Upper lobe of left lung (tissue), 6 donors: ENCODE data around the gene CDH13. TPM values are rescaled to one million over a fixed set of nuclear protein-coding genes. Genes with fewer than 3 reads are reported as not detected.

Experiments
- ATAC-seq, 2 donors: fragments of 200-7000 bp; cut with Tn5 transposase; one replicate each; pipeline ENCODE4 v1.9.1; 2022; ENCODE audit warnings: mild to moderate bottlenecking in 2 of 2, moderate library complexity in 2 of 2; ENCODE audit not compliant: low FRiP score in 2 of 2
- DNase-seq, 2 donors: peaks; one replicate each; pipeline ENCODE4 v3.0.0-alpha.2; 2019 to 2020
- H3K27ac ChIP-seq, 4 donors: fragments of 200-600 bp; sonication (generic); one replicate each; pipeline ENCODE4 v1.5.1; 2016 to 2019
- H3K27me3 ChIP-seq, 4 donors: fragments of 200-600 bp; sonication (generic); one replicate each; pipeline ENCODE4 v1.5.1; 2017 to 2019
- H3K36me3 ChIP-seq, 4 donors: fragments of 200-600 bp; sonication (generic); one replicate each; pipeline ENCODE4 v1.5.1; 2016 to 2019
- H3K4me1 ChIP-seq, 4 donors: fragments of 200-600 bp; sonication (generic); one replicate each; pipeline ENCODE4 v1.5.1; 2018 to 2019
- H3K4me3 ChIP-seq, 4 donors: fragments of 200-600 bp; sonication (generic); one replicate each; pipeline ENCODE4 v1.5.1; 2017 to 2019; ENCODE audit warnings: mild to moderate bottlenecking in 2 of 4, moderate library complexity in 1 of 4
- H3K9me3 ChIP-seq, 4 donors: fragments of 200-600 bp; sonication (generic); one replicate each; pipeline ENCODE4 v1.5.1; 2018 to 2019
- EP300 ChIP-seq, 4 donors: sonication (generic); formaldehyde crosslinking; IDR thresholded peaks; one replicate each; pipeline ENCODE4 v1.5.1; 2017; ENCODE audit warnings: antibody characterized with exemption in 4 of 4, control low read depth in 2 of 4
- POLR2A ChIP-seq, 4 donors: fragments of 450-650 bp; IDR thresholded peaks; one replicate each; pipeline ENCODE4 v1.5.1; 2016 to 2017; ENCODE audit warnings: antibody characterized with exemption in 4 of 4, mild to moderate bottlenecking in 2 of 4
- POLR2AphosphoS5 ChIP-seq, 2 donors: sonication (generic); formaldehyde crosslinking; IDR thresholded peaks; one replicate each; pipeline ENCODE4 v1.5.1; 2017; ENCODE audit warnings: antibody characterized with exemption in 2 of 2
- WGBS, 2 donors: methylation state at CpG; one replicate each; pipeline ENCODE4 v1.1.5; 2017 to 2018; 5-methylcytosine and 5-hydroxymethylcytosine counted together
- total RNA-seq, 6 donors: library from RNA; depleted of rRNA in 4 of 6; stranded (reverse); fragments of >200 nt in 4 of 6; gene quantifications; one replicate each; pipeline versions ENCODE4 v1.1.0 to v1.2.1, GENCODE V29; 2016 to 2021
- TF ChIP-seq, protein P1 (sequence below), 6 experiments: fragments of 450-650 bp in 4 of 6; fragments of 200-600 bp in 2 of 6; sonication (generic) in 2 of 6; IDR thresholded peaks; one replicate each; pipeline ENCODE4 v1.5.1; 2016 to 2019; ENCODE audit warnings: antibody characterized with exemption in 6 of 6
- donor health status: DM: no; HTN: no; CAD: no; lungs with moderate emphysema.
- donor health status: DM: no; HTN: yes; CAD: no; lungs with severe emphysema.

CDH13 gene
- total RNA-seq, 6 donors from 2014 or later: 11.3 to 39.8 (median 19.9) TPM

DNA sequence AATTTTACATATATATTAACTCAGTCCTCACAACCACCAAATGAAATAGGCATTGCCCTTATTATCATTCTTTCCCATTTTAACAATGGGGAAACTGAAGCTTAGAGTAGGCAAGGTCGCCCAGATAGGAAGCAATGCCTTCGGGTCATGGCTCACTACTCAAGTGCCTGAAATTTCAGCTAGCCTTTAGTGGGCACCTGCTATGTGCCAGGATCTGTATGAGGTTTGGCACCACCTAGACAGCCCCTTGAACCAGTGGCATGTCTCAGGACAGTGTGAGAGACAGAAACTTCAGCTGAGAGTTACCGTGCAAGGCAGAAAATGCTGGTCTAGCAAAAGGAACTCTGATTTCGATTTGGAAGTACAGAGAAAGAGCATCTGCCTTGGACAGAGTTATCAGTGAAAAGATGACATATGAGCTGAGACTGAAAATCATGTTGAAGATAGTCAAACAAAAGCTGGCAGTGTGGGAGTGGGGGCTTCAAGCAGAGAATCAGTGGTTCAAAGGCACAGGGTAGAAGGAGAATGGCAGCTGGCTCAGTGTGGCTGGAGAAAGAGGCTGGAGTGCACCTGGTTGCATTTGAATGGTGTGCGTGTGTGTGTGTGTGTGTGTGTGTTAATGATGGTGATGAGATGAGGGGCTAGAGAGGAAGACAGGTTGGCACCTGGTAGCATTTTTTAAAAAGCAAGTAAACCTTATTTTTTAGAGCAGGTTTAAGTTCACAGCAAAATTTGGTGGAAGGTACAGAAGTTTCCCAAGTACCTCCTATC lies 29.1 kb downstream of the CDH13 start:
- TF ChIP-seq POLR2A (IDR thresholded peaks at IDR 0.05) (no peak), EP300 (IDR thresholded peaks at IDR 0.05) (no peak), POLR2AphosphoS5 (IDR thresholded peaks at IDR 0.05) (no peak)
- TF ChIP-seq, protein P1, sequence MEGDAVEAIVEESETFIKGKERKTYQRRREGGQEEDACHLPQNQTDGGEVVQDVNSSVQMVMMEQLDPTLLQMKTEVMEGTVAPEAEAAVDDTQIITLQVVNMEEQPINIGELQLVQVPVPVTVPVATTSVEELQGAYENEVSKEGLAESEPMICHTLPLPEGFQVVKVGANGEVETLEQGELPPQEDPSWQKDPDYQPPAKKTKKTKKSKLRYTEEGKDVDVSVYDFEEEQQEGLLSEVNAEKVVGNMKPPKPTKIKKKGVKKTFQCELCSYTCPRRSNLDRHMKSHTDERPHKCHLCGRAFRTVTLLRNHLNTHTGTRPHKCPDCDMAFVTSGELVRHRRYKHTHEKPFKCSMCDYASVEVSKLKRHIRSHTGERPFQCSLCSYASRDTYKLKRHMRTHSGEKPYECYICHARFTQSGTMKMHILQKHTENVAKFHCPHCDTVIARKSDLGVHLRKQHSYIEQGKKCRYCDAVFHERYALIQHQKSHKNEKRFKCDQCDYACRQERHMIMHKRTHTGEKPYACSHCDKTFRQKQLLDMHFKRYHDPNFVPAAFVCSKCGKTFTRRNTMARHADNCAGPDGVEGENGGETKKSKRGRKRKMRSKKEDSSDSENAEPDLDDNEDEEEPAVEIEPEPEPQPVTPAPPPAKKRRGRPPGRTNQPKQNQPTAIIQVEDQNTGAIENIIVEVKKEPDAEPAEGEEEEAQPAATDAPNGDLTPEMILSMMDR (IDR thresholded peaks at IDR 0.05): no peak
- 75 to 76% methylated on average over 5 of the region's 5 CpGs for WGBS, 2 donors

DNA sequence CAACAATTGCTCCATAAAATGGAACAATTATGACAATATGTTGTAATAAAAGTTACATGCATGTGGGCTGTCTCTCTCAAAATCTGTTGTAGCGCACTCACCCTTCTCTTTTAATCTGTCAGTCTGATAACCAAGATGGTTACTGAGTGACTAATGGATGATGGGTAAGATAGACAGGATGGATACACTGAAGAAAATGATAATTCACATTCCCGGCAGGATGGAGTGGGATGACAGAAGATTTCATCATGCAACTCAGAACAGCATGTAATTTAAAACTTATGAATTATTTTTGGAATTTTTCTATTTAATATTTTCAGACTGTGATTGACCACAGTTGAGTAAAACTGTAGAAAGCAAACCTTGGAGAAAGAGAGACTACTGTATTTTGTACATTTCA lies 30.5 kb downstream of the CDH13 start:
- TF ChIP-seq POLR2AphosphoS5 (IDR thresholded peaks at IDR 0.05) (no peak), POLR2A (IDR thresholded peaks at IDR 0.05) (no peak), EP300 (IDR thresholded peaks at IDR 0.05) (no peak)
- TF ChIP-seq, protein P1 (IDR thresholded peaks at IDR 0.05): no peak
- no peaks in the 10 kb centered on the region for H3K27me3 ChIP-seq
- no peaks in the 10 kb centered on the region for H3K9me3 ChIP-seq
- ATAC-seq (no peak), DNase-seq (no peak)
- H3K4me1 ChIP-seq: peaks cover 3 to 21% (median 8%) of the 10 kb centered on the region in 4 donors
- H3K36me3 ChIP-seq: no peaks in the 10 kb centered on the region
- H3K4me3 ChIP-seq: no peak overlapping the region
- no peak overlapping the region for H3K27ac ChIP-seq
- WGBS, 2 donors: 88 to 93% methylated on average over 2 of the region's 2 CpGs

More for the DNA sequence above, 29.1 kb downstream of the CDH13 start:
- no peak overlapping the region for H3K4me3 ChIP-seq
- no peaks in the 10 kb centered on the region for H3K9me3 ChIP-seq
- ATAC-seq: no peak
- no peaks in the 10 kb centered on the region for H3K27me3 ChIP-seq
- H3K4me1 ChIP-seq: peaks cover 3 to 23% (median 8%) of the 10 kb centered on the region in 4 donors
- H3K36me3 ChIP-seq: no peaks in the 10 kb centered on the region
- H3K27ac ChIP-seq: peak overlapping the region in 2 of 4 donors; percentile 5 to 61
- no peak for DNase-seq

DNA sequence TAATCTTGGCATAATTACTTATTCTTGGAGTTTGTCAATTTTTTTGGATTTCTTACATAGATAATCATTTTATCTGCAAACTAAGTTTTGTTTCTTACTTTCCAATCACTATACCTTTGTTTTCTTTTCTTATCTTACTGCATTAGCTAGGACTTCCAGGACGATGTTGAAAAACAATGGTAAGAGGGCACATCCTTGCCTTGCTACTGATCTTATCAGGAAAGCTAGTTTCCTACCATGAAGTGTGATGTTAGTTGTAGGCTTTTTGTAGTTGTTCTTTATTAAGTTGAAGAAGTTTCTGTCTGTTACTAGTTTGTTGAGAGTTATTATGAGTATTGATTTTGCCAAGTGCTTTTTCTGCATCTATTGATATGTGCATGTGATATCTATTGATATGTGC lies 31.0 kb downstream of the CDH13 start:
- no peaks in the 10 kb centered on the region for H3K9me3 ChIP-seq
- no peak overlapping the region for H3K27ac ChIP-seq
- ATAC-seq: no peak
- WGBS, 2 donors: 27 to 39% methylated on average over 1 of the region's 1 CpG
- peaks cover 3 to 19% (median 7%) of the 10 kb centered on the region in 4 donors for H3K4me1 ChIP-seq
- TF ChIP-seq POLR2A (IDR thresholded peaks at IDR 0.05): no peak
- TF ChIP-seq POLR2AphosphoS5 (IDR thresholded peaks at IDR 0.05): no peak
- TF ChIP-seq, protein P1 (IDR thresholded peaks at IDR 0.05): no peak
- TF ChIP-seq EP300 (IDR thresholded peaks at IDR 0.05): no peak
- H3K27me3 ChIP-seq: no peaks in the 10 kb centered on the region
- DNase-seq: no peak
- H3K36me3 ChIP-seq: no peaks in the 10 kb centered on the region
- H3K4me3 ChIP-seq: no peak overlapping the region

DNA sequence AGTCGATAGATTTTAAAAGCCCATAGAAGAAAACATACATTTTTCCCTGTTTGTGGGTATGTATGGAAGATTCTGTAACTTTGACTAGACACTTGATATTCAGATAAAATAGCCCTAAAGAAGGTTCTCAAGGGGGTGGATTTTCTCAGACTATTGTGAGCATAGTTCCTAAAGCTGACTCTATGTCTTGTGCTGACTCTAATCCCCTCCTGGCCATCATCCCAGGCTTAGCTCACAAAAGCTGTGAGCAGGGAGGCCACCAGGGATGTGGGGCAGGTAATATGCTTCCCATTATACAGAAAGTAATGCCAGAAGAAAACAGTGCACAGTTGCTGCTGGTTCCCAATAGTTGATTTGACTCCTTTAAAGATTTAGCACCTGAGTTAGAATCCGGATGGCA lies 32.0 kb downstream of the CDH13 start:
- Histone ChIP-seq H3K4me1 (peaks cover 0 to 12% (median 3%) of the 10 kb centered on the region in 4 donors), H3K4me3 (no peak overlapping the region), H3K36me3 (no peaks in the 10 kb centered on the region), H3K27ac (no peak overlapping the region), H3K9me3 (no peaks in the 10 kb centered on the region), H3K27me3 (no peaks in the 10 kb centered on the region)
- no peak for TF ChIP-seq POLR2A (IDR thresholded peaks at IDR 0.05)
- TF ChIP-seq, protein P1 (IDR thresholded peaks at IDR 0.05): no peak
- TF ChIP-seq POLR2AphosphoS5 (IDR thresholded peaks at IDR 0.05): no peak
- no peak for TF ChIP-seq EP300 (IDR thresholded peaks at IDR 0.05)
- DNase-seq: no peak
- WGBS, 2 donors: 87 to 97% methylated on average over 2 of the region's 2 CpGs
- no peak for ATAC-seq
